ENCODE measurements around the gene FAM174C.
A peak's percentile ranks its signal among the peaks of the same experiment; 100 is the strongest.

The FAM174C gene

DNA sequence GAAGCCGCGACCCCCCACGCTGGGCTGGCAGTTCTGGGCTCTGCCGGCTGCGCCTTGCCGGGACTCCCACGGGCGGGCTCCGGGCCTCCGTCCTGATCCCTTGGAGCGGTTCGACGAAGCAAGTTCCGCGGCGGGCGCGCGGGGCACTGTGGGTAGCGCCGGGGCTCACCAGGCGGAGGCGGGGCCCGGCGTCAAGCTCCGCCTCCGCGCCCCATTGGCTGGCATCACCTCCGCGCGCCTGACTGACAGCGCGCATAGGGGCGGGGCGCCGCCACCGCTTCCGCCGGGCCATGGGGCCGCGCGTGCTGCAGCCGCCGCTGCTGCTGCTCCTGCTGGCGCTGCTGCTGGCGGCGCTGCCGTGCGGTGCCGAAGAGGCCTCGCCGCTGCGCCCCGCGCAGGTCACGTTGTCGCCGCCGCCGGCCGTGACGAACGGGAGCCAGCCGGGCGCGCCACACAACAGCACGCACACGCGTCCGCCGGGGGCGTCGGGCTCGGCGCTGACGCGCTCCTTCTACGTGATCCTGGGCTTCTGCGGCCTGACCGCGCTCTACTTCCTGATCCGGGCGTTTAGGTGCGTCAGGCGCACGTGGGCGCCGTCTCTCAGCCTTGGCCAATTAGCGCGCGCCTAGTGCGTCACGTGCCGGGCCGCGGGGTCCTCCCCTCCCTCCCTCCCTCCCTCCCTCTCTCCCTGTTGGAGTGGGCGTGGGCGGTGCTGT lies at the start of gene FAM174C:
FAM174C (plus strand) TSS at position 271 of the 716 bp plus-strand sequence; CDS start at position 291, 20 bp downstream.
- peak; percentile 96 for DNase-seq

DNA sequence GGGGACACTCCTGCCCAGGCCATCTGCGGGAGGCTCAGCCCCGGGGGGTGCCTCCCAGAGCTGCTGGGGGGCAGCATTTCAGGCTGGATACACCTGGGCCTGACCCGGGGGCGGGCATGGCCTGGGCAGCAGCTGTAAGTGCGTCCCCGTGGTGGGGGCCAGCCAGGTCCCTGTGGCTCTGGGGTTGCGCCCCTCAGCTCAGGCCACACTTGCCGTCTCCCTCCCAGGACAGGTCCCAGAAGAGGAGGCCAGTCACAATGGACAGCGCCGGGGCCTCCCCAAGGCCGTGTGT lies 49.2 kb upstream of the FAM174C start:
- DNase-seq: no peak

GRCh38 chr19:1226522-1227303 lies 48.6 kb upstream of the FAM174C start:
- no peak for DNase-seq

DNA sequence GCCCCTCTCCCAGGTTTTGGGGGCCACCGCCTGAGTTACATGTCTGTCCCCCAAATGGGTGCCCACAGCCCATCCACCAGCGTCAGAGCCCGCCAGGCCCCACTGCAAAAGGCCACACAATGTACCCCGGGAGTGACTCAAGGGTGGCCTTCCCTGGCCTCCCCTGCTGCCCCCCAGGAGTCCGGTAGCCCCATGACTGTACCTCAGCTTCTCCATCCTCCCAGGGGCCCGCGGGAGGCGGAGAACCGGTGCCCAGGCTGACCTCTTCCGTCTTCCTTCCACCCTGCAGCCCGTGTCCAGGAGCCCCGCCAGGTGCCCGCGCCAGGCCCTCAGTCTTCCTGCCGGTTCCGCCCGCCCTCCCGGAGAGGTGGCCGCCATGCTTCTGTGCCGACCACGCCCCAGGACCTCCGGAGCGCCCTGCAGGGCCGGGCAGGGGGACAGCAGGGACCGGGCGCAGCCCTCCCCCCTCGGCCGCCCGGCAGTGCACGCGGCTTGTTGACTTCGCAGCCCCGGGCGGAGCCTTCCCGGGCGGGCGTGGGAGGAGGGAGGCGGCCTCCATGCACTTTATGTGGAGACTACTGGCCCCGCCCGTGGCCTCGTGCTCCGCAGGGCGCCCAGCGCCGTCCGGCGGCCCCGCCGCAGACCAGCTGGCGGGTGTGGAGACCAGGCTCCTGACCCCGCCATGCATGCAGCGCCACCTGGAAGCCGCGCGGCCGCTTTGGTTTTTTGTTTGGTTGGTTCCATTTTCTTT lies 47.9 kb upstream of the FAM174C start:
- no peak for DNase-seq

- DNase-seq: no peak
Observed at GRCh38 chr19:1228161-1228957, 47.0 kb upstream of the FAM174C start.

- no peak for DNase-seq
Observed at GRCh38 chr19:1229056-1229923, 46.0 kb upstream of the FAM174C start.

DNA sequence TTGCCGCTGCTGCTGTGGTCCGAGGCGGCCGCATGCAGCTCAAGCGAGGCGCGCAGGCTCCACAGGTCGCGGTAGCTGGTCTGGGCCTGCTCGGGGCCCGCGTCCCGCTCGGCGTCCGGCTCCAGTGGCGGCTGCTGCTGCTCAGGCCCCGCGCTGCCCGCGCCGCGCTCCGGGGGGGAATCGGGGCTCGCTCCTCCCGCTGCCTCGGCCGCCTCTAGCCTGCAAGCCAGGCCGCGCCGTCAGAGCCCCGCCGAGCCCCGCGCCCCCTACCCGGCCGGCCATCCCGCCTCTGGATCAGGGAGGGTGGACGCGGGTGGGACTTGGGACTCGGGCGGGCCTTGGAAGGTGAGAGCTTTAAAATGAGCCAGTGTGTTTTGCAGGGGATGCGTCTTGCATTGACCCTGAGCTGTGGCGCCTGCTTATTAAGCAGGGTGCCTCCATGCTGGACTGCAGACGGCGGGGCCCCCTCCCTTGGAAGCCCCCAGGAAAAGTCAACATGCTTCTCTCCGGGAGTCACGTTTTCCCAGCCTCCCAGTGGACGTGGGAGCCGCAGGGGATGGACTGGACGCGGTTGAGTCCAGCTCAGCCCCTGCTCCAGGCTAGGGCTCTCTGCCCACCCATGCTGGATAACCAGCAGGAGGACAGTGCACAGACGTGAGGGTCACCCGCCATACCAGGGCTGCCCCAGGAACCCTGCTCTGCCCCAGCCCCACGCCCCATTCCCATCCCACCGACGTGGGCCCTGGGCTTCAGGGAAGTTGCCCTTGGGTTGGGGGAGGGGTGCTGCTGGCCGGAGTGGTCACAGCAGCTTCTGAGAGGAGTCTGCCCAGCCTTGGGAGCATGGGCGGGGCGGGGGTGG lies 45.2 kb upstream of the FAM174C start:
- no peak for DNase-seq

DNA sequence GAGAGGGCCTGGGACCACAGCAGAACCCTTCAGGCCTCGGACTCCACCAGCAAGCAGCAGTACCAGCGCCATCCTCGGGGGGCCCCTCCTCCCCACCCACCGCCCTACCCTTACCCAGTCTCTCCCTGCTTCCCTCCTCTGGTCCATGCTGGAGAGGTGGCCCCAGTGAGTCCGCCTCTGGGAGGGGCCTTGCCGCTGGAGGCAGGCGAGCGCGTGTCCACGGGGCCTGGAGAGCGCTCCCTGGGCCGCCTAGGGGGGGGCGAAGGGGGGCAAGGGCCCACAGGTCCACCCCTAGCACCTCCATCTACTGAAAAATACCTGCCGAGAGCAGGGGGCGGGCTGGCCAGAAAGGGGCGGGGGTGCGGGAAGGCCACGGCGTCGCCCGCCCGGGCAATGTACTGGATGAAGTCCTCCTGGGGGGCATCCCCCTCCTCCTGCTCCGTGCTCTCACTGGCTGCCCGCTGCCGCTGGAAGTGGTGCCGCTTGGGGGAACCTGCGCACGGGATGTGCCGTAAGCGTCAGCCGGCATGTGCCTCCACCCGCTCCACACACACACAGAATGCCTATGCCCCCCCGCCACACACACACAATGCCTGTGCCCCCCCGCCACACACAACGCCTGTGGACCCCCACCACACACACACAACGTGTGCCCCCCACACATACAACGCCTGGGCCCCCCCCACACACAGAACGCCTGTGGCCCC lies 44.4 kb upstream of the FAM174C start:
- no peak for DNase-seq

DNA sequence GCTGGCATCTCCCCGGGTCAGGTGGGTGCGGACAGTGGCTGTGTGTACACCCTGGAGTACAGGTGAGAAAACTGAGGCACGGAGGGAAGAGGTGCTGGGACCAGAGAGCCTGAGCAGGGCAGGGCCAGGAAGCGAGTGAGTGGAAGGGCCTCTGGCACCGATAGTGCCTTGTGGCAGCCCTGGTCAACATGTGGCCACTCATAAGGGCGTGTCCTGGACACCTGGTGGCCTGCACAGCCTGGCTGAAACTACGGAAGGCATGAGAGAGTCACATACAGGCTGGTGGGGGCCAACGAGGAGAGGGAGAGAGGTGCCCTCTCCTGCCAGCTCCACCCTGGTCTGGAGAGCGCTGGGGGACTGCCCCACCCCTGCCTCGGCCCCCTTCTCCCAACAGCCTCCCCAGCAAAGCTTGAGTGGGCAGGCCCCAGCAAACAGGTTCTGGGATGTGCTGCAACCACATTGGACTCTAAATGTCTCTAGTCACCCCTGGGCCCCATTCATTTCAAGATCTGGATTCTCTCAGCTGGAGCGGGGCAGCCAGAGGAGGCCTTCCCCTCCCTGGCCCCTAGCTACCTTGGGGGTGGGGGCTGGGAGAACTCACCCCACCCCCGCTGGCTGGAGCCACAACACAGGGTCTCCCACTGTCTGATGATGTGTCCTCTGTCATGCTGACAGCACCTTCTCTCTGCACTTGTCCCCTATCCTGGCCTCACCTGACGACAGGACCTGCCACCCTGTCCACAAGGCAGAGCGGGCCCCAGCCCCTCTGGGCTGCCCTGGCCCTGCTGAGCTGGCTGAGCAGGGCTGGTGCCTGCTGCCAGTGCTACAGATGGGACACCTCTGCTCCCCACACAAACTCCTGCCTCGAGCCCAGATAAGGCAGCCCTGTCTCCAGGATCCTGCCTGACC lies 43.3 kb upstream of the FAM174C start:
- DNase-seq: no peak

- DNase-seq: no peak
Observed at GRCh38 chr19:1232652-1233072, 42.7 kb upstream of the FAM174C start.

DNA sequence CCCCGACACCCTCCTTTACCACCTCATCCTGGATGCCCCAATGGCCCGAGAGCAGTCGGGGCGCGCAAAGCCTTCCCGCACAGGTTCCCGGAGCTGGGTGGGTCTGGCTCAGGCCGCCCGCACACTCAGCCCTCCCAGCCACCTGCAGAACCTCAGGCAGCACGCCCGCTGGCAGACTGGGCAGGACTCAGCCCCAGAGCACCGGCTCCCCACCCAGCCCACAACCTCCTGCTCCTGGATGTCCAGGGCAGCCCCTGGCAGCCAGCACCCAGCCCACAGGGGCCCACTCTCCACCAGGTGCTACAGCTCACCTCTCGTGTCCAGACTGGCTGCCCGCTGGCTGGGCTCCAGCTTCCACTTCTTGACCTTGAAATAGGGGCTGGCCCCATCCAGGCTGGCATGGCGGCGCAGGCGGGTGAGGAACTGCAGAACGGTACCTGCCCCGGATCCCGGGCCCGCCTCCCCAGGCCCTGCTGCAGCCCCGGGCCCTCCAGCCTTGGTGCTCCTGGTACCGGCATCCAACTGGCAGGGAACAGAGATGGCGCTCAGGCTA lies 42.1 kb upstream of the FAM174C start:
- DNase-seq: no peak

DNA sequence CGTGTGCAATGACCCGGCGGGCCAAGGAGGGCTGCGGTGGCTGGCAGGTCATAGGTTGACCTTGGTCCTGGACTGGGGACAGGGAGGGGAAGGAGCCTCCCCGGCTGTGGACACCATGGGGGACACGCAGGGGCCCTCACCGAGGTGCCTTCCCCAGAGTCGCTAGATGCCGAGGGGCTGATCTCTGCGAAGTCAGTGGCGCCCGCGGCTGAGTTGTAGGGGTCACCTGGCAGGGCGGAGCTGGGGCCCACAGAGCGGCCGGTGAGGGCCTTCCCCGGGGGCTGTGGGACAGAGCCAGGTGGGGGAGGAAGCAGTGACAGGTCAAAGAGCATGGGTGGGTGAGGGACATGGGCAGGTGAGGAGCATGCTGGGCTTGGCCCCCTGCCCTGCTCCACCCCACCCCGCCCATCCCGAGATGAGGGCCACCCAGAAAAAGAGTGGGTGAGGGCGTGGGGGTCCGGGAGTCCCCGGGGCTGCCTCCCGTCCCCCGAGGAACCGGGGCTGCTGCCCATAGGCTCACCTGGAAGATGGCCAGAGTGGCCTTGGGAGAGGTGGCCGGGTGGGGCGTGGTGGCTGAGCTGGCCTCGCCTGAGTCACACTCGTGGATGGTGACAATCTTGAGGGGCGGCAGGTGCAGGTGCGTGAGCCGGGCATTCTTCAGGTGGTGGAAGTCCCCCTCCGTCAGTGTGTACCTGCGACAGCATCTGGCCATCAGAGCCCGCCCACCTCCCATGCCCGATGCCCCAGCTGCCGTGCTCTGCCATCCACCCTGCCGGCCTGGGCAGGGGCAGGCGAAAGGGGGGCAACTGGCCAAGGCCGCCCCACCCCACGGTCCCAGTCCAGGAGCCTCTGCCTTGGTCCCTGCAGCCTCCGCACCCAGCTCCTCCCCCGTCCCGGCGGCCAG lies 41.0 kb upstream of the FAM174C start:
- DNase-seq: no peak

- no peak for DNase-seq
Observed at GRCh38 chr19:1234955-1235380, 40.4 kb upstream of the FAM174C start.

DNA sequence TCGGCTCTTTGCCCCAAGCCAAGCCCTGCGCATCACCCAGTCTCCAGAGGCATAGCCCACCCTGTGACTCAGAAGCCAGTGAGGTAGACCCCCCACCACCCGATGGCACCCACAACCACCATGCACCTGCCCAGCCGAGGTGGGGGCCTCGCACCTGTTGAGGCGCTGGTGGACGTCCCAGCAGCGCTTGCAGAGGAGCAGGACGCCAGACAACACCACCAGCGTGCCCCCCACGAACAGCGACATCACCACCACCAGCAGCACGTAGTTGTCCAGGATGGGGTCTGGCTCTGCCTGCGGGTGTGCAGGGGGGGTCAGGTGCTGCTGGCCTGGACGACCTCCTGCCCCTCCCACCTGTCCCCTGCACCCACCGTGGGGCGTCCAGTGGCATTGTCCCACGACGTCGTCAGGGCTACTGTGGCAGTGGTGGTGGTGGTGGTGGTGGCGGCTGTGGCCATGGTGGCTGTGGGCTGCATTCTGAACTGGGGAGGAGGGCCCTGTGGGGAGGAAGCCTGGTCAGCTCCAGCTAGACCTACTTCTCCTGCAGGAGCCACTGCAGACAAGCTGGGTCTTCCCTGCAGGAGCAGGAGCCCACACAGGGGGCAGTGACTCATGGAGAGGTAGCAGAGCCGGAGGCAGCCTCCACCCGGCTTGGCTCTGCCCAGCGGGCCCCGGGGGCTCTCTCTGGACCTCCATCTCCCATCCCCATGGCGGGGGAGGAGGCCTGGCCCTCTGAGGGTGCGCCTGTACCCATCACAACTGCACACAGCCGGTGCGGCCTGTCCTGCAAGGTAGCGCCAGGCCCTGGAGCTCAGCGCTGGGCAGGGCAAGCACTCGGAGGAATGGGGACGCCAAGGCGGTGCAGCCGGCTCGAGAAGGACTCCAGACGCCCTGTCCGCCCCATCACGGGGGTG lies 39.4 kb upstream of the FAM174C start:
- DNase-seq: no peak

GRCh38 chr19:1236576-1236975 lies 38.8 kb upstream of the FAM174C start:
- DNase-seq: no peak

DNA sequence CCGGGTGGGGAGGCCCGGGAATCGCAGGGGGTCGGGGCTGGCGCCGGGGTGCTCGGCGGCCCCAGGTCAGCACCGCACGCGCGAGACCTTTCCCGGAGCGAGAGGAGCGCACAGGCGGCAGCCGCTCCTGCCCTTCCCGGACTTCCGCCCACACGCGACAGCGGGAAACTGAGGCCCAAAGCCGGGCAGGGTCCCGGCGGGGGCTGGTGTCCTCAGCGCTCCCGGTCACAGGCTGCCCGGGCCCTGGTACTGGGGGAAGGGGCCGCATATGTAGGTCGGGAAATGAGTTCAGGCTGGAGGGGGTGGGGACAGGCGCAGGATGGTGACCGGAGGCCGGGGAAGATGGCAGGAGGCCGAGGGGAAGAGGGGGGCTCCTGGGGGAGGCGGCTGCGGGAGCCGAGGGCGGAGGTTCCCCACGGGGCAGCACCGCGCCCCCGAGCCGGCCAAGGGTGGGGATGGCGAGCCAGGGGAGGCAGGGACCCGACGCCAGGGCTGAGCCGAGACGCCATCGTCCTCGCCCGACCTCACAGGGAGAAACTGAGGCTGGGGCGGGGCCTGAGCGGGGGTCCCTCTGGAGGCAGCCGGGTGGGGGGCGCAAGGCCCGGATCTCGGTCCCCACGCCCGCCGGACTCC lies 38.2 kb upstream of the FAM174C start:
- no peak for DNase-seq
